GM12872 (cell line): ENCODE results near the gene POLE4.

Experiments
- TF ChIP-seq, protein P1 (sequence below): IDR thresholded peaks from 3 replicates; pipeline ENCODE4 v1.5.1; 2011; ENCODE audit warnings: low read depth, mild to moderate bottlenecking, low read length, moderate library complexity; ENCODE audit not compliant: insufficient read depth

The POLE4 gene

DNA sequence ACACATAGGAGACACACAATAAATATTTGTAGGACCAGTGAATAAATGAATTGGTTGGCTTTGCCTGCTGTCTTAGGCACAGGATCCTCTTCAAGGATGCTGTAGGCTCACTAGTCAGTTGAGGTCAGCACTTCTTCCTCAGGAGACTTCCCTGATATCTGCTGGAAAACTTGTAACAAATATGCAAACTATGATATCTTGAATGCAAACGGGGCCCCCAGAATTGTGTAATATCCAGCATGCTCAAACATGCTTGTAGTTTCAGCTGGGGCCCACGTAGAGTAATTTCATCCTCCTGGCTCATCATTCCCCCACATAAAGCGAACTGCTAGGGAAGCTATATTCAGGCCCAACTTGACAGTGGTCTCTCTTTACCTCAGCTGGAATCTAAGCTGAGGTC is 43.6 kb downstream of the POLE4 start:
- TF ChIP-seq, protein P1, sequence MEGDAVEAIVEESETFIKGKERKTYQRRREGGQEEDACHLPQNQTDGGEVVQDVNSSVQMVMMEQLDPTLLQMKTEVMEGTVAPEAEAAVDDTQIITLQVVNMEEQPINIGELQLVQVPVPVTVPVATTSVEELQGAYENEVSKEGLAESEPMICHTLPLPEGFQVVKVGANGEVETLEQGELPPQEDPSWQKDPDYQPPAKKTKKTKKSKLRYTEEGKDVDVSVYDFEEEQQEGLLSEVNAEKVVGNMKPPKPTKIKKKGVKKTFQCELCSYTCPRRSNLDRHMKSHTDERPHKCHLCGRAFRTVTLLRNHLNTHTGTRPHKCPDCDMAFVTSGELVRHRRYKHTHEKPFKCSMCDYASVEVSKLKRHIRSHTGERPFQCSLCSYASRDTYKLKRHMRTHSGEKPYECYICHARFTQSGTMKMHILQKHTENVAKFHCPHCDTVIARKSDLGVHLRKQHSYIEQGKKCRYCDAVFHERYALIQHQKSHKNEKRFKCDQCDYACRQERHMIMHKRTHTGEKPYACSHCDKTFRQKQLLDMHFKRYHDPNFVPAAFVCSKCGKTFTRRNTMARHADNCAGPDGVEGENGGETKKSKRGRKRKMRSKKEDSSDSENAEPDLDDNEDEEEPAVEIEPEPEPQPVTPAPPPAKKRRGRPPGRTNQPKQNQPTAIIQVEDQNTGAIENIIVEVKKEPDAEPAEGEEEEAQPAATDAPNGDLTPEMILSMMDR = no peak

DNA sequence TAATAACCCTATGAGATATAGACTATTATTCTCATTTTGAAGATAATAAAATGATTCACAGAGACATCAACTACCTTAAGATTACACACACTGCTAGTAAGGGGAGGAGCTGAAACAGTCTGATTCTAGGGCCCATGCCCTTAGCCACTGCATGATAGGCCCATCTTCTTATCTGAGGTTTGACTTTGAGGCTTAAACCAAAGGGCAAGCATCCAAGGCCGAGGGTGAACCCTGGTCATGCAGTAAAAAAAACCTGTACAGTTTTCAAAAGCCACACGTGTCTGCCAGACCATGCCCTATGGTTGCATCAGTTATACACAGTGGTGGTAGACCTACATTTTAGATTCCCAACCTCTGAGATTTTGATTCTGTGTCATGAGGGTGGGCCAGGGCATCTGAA is 44.8 kb downstream of the POLE4 start:
- TF ChIP-seq, protein P1 = no peak

DNA sequence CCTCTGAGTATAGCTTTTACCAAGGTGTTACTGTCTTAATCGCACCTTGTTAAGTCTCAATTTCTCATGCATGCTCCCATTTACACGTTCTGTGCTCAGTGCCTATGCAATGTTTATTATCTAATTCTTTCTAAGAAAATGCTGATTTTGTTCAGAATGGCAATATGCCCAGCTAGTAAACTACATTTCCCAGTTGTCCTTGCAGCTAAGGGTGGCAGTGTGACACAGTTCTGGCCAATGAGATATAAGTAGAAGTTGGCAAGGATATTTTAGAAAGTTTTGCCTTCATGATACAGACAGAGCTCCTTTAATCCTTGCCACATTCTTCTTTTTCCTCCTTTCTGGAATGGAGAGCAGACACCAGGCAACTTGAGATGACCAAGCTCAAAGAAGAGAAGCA is 45.3 kb downstream of the POLE4 start:
- TF ChIP-seq, protein P1 = no peak

DNA sequence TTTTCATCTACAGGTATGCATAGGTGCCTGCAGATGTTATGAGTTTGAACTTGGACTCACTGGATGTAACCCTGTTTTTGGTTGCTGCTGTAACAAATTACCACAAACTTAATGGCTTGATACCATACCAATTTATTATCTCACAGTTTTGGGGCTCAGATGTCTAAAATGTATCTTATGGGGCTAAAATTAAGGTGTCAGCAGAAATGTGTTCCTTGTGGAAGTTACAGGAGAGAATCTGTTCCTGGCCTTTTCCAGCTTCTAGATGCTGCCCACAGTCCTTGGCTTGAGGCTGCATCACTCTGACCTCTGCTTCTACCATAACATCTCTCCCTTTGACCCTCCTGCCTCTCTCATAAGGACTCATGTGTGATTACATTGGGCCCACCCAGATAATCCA is 47.6 kb downstream of the POLE4 start:
- TF ChIP-seq, protein P1 = no peak

DNA sequence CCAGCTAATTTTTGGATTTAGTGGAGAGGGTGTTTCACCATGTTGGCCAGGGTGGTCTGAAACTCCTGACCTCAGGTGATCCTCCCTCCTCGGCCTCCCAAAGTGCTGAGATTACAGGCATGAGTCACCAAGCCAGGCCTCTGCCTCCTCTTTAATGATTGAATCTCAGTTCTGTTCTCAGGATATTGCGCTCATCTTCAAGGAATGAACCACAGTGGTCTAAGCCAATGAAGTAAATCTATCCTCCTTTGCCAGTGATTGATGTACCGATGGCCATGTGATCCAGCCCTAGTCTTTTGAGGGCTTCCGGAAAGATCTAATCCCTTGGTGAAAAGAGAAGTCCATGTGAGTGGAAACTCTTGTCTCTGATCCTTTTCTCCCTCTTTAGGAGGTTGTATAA is 48.6 kb downstream of the POLE4 start:
- TF ChIP-seq, protein P1 = no peak

DNA sequence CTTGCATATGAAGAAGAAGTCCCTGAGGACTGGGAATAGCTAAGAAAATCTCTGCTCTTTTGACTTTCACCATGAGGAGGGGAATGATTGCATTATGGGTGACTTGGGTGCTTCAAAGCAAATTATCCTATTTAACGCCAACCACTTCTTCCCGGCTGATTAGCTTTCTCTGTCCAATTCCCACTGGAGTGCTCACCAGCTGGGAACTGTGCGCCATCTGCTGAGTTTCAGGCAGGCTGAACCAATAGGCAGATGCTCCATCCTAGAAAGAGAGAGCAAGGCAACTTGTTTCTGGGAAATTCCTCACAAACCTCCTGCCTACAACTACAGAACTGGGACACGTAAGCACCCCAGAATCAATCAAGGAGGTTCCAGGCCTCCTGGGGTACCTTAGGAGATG is 49.4 kb downstream of the POLE4 start:
- TF ChIP-seq, protein P1 = no peak

DNA sequence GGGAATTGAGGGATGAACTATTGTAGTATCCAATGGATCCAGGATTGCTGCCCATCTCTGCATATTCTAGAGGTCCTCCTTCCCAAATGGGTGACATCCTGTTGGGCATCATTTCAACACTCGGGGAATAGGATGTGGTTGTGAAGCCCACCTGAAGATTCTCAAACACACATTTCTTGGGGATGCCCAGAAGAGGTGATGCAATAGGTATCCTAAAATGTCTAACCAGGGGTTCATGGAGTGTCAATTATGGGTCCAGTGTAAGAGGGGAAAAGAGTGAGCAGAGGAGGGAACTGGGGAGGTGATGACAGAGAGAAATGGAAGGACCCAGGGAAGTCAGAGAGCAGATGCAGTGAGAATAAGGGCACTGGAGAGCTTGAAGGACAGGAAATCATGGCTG is 52.1 kb downstream of the POLE4 start:
- TF ChIP-seq, protein P1 = no peak

DNA sequence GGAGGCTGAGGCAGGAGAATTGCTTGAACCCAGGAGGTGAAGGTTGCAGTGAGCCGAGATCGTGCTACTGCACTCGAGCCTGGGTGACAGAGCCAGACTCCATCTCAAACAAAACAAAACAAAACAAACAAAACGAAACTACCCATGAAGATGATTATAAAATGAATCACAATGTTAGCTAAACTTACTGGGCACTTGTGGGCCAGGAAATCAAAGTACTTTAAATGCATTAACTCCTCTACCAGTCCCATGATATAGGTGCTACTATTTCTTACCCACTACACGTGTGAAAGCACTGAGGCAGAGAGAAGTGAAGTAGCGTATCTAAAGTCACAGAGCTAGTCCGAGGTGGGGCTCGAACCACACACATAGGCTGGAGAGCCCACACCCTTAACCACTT is 53.6 kb downstream of the POLE4 start:
- TF ChIP-seq, protein P1 = no peak
